AG04449 (cell line): ENCODE data around the gene GPR107.

ENCODE experiments used
- CTCF ChIA-PET: fragments of 350-600 bp; formaldehyde crosslinking; extraction: SDS; loops from one replicate; lab custom pipeline; 2021; ENCODE audit warnings: antibody characterized with exemption; lab: Yijun Ruan, JAX
- POLR2A ChIA-PET: fragments of 400-600, 350-600 bp; formaldehyde crosslinking; extraction: SDS; loops from one replicate; lab custom pipeline; 2020; ENCODE audit warnings: antibody characterized with exemption, inconsistent platforms; lab: Yijun Ruan, JAX
- DNase-seq: peaks from one replicate; pipeline ENCODE4 v3.0.0-alpha.2; 2010; ENCODE audit warnings: low read depth, low spot score
- H3K4me3 ChIP-seq: 2 replicates; pipeline ENCODE4 v1.5.1; 2011; ENCODE audit warnings: low read depth, mild to moderate bottlenecking, control low read depth, low read length
- TF ChIP-seq, protein P1 (sequence below): IDR thresholded peaks from one replicate; pipeline ENCODE4 v1.5.1; 2011; ENCODE audit warnings: mild to moderate bottlenecking, moderate library complexity, low read length, control low read depth, inconsistent platforms; ENCODE audit not compliant: insufficient read depth; ENCODE audit errors: missing control alignments

GPR107 gene

DNA sequence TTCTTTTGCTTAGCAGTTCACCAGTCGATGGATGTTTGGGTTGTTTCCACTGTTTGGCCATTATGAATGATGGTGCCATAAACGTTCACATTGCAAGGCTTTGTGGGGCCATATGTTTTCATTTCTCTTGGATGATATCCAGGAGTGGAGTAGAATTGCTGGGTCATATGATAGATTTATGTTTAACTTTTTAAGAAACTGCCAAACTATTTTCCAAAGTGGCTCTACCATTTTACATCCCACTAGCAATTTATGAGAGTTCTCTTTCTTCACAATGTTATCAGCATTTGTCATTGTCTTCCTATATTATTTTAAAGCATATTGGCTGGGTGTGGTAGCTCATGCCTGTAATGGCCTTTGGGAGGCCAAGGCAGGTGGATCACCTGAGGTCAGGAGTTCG lies 5.2 kb downstream of the GPR107 start:
- POLR2A ChIA-PET: no interaction called here
- no peak for DNase-seq
- TF ChIP-seq, protein P1, sequence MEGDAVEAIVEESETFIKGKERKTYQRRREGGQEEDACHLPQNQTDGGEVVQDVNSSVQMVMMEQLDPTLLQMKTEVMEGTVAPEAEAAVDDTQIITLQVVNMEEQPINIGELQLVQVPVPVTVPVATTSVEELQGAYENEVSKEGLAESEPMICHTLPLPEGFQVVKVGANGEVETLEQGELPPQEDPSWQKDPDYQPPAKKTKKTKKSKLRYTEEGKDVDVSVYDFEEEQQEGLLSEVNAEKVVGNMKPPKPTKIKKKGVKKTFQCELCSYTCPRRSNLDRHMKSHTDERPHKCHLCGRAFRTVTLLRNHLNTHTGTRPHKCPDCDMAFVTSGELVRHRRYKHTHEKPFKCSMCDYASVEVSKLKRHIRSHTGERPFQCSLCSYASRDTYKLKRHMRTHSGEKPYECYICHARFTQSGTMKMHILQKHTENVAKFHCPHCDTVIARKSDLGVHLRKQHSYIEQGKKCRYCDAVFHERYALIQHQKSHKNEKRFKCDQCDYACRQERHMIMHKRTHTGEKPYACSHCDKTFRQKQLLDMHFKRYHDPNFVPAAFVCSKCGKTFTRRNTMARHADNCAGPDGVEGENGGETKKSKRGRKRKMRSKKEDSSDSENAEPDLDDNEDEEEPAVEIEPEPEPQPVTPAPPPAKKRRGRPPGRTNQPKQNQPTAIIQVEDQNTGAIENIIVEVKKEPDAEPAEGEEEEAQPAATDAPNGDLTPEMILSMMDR: no peak
- CTCF ChIA-PET: interaction anchor here (0.6 to 2.6 kb wide), 5 partner anchors 10 to 886 kb away, joined by 3 to 12 read pairs (median 3); no protein-coding TSS in a partner anchor
- no peak overlapping the region for H3K4me3 ChIP-seq

DNA sequence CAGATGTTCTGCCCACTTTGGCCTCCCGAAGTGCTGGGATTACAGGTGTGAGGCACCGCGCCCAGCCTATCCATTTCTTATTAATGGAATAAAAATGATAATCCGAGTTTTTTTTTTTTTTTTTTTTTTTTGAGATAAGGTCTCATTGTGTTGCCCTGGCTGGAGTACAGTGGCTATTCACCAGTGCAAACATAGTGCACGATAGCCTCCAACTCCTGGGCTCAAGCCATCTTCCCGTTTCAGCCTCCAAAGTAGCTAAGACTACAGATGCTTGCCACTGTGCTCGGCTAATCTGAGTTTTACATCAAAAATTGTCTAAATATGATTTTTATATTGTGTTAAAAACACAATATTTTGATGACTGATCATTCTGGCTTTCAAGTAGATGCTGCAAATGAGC lies 6.6 kb downstream of the GPR107 start:
- H3K4me3 ChIP-seq: no peak overlapping the region
- CTCF ChIA-PET: interaction anchor here (0.9 kb wide), 1 partner anchor 9 kb away, joined by 3 read pairs; no protein-coding TSS in a partner anchor
- no peak for DNase-seq
- TF ChIP-seq, protein P1: no peak
- POLR2A ChIA-PET: no interaction called here

DNA sequence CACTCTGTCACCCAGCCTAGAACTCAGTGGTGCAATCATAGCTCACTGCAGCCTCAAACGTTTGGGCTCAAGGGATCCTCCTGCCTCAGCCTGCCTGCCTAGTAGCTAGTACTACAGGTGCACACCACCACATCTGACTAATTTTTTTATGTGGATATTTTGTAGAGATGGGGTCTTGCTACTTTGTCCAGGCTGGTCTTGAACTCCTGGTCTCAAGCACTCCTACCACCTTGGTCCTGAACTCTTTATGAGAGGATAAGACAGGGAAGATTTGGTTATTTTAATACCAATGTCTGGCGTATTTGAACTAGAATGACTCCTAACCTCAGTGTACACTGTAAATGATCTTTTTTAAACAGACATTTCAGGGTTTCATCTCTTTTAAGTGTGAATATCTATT lies 9.0 kb downstream of the GPR107 start:
- ChIA-PET CTCF (no interaction called here), POLR2A (interaction anchor here (0.6 kb wide), 1 partner anchor 19 kb away, joined by 3 read pairs; no protein-coding TSS in a partner anchor)
- no peak overlapping the region for H3K4me3 ChIP-seq
- TF ChIP-seq, protein P1: no peak
- no peak for DNase-seq

DNA sequence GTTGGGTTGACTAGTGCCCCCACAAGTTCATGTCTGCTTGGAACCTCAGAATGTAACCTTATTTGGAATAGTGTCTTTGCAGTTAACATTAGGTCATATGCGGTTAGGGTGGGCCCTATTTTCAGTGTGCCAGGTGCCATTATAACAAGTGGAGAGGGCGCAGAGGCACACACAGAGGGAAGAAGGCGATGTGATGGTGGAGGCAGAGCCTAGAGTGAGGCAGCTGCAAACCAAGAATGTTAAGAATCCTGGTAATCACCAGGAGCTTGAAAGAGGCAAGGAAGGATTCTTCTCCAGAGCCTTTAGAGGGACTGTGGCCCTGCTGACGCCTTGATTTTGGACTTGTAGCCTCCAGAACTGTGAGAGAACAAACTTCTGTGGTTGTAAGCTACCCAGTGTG lies 10.9 kb downstream of the GPR107 start:
- no peak overlapping the region for H3K4me3 ChIP-seq
- ChIA-PET CTCF (interaction anchor here (0.7 to 1.2 kb wide), 3 partner anchors 18 to 190 kb away, joined by 3 read pairs; no protein-coding TSS in a partner anchor), POLR2A (no interaction called here)
- TF ChIP-seq, protein P1: no peak
- DNase-seq: no peak

DNA sequence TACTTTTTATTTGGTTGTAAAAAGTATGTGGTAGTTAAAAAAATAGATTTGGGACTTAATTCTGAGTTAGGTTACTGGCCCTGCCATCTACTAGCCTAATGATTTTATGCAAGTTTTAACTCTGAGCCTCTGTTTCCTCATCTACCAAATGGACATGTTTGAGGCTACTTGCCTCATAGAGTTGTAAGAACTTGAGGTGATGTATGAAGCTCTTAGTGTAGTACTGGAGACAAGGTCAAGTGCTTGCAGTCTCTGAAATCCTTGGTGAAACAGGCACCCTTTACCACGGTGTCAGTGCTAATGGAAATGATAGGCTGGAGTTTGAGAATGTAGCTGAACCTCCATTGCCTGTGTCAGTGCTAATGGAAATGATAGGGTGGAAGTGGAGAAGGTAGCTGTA lies 15.3 kb downstream of the GPR107 start:
- TF ChIP-seq, protein P1: no peak
- ChIA-PET CTCF (interaction anchor here (0.8 to 2.6 kb wide), 3 partner anchors 8 to 184 kb away, joined by 3 to 12 read pairs (median 3); no protein-coding TSS in a partner anchor), POLR2A (no interaction called here)
- DNase-seq: no peak
- H3K4me3 ChIP-seq: no peak overlapping the region

DNA sequence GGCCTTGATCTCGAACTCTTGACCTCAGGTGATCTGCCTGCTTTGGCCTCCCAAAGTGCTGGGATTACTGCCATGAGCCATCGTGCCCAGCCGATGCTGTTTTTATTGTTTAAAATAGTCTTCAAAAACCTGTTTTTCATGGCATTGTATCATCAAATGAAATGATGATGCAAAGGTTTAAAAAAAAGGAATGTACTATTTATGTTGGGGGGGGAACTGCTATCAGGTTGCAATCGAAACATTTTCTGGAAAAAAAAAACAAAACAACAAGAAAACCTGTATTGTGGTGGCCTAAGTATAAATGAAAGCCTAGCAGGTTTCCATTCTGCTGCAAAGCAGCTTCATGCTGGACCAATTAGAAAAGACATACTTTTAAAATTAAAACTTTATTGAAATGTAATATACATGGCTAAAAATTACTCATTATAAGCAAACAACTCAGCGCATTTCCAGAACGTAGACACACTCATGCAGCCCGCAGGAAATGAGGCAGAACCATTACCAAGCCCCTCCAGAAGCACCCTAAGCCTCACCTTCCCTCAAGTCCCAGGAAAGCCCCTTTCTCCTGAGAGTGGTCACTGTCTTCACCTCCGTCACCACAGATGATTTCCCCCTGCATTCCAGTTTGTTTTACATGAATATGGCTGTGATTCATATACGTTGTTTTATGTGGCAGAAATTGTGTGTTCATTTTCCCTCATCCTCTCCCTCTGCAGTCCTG lies 19.0 kb downstream of the GPR107 start:
- POLR2A ChIA-PET: no interaction called here
- TF ChIP-seq, protein P1: no peak
- CTCF ChIA-PET: no interaction called here
- DNase-seq: no peak
- no peak overlapping the region for H3K4me3 ChIP-seq
